ENCODE data around the gene CD55.

DNA sequence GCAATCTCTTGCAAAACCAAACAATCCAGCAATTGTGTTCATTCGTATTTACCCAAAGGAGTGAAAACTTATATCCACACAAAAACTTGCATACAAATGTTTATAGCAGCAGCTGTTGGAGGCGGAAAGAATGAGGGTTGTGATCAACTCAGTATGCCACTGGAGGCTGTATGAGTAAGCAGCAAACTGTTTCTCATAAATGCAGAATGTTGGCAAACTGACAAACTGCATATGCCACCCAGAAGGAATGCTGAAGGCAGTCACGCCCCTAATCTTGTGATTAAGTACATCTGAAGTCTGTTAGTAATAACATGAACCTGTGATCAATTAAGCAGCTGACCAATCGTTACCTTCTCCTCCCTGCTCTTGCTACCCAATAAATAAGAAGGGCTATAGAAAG lies 72.1 kb downstream of the CD55 start:
- TF ChIP-seq, protein P1, sequence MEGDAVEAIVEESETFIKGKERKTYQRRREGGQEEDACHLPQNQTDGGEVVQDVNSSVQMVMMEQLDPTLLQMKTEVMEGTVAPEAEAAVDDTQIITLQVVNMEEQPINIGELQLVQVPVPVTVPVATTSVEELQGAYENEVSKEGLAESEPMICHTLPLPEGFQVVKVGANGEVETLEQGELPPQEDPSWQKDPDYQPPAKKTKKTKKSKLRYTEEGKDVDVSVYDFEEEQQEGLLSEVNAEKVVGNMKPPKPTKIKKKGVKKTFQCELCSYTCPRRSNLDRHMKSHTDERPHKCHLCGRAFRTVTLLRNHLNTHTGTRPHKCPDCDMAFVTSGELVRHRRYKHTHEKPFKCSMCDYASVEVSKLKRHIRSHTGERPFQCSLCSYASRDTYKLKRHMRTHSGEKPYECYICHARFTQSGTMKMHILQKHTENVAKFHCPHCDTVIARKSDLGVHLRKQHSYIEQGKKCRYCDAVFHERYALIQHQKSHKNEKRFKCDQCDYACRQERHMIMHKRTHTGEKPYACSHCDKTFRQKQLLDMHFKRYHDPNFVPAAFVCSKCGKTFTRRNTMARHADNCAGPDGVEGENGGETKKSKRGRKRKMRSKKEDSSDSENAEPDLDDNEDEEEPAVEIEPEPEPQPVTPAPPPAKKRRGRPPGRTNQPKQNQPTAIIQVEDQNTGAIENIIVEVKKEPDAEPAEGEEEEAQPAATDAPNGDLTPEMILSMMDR (IDR thresholded peaks at IDR 0.05): no peak
- TF ChIP-seq POLR2A (IDR thresholded peaks at IDR 0.05) (no peak), EP300 (IDR thresholded peaks at IDR 0.05; ENCODE audit: low read depth) (no peak), POLR2AphosphoS5 (IDR thresholded peaks at IDR 0.05) (no peak)

Data from transverse colon (tissue), 4 donors.